SIG-M5 treated with dmso at 0.1 percent for 504 hours (cell line): ENCODE measurements around the gene CST8.

Experiments used
- DNase-seq: peaks from one replicate; lab custom pipeline; 2025; ENCODE audit not compliant: unreplicated experiment; lab: John Stamatoyannopoulos, UW

The CST8 gene

DNA sequence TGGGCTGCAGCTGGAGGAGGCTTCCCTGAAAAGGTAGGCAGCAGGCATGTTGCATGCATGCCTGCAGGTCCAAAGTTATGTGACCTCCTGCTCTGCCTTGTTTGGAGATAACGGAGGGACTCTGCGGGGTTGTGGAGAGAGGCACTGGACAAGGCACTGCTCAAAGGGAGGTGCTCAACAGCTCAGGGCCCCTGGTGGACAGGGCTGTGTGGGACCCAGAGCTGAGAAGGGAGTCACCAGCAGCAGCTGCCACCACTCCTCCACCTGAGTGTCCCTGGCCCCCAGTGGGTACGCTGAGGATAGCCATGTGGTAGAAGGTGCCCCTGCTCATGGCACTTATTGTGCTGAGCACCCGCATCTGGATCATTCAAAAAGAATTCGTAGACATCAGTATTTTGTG is 15.5 kb upstream of the CST8 start:
- DNase-seq, result no peak

DNA sequence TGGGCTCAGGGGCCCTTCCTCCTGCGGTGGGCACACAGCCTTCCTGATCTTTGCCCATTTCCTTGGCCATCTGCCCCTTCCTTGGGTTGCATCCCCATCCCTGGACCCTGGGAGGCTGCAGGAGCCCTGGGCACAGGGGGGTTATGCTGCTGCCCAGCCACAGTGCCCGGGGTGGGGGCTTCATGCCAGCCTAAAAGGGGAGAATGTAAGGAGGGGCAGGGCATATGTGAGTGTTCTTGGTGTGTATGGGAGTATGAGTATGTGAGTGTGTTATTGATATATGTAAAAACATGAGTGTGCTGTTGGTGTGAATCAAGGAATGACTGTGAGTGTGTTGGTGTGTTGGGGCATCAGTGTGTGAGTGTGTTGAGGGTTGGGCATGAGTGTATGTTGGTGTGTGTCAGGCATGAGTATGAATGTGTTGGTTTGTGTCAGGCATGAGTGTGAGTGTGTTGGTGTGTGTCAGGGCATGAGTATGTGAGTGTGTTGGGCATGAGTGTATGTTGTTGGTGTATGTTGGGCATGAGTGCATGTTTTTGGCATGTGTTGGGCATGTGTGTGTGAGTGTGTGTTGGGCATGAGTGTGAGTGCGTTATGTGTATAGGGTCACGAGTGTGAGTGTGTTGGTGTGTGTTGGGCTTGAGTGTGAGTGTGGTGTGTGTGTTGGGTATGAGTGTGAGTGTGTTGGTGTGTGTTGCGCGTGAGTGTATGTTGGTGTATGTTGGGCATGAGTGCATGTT is 14.7 kb upstream of the CST8 start:
- DNase-seq, result no peak

DNA sequence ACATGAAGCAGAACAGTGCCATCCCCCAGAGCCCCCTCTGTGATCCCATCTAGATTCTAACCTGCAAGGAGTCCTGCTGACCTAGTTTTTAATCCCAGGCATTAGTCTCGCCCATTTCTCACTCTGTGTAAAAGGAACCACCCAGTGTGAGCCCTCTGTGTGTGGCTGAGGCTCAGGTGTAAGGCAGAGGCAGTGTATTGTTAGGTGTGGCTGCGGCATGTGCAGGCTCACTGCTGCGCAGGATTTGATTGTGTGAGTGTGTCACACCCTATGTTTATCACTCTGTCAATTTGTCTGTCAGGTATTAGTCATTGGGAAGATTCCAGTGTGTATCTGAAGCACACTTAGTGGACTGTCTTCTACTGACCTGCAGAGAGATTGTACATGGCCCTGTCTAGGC is 13.7 kb upstream of the CST8 start:
- DNase-seq, result no peak

DNA sequence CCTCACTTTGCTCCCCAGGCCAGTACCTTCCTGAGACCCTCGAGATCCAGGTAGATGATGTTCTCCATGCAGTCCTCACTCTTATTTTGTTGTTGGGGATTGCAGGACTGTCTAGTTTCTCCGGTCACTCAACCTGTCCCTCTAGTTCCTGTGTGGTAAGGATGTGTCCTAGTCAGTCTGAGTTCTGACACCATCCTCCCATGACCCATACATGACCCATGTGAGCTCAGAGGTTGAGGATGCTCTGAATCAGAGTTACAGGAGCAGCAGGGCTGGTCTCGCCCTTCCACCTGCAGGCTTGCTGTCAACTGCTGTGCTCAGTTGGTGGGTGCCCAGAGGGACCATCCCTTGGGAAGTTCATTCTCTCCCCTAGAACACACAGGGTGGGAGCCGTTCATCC is 11.9 kb upstream of the CST8 start:
- DNase-seq, result no peak

DNA sequence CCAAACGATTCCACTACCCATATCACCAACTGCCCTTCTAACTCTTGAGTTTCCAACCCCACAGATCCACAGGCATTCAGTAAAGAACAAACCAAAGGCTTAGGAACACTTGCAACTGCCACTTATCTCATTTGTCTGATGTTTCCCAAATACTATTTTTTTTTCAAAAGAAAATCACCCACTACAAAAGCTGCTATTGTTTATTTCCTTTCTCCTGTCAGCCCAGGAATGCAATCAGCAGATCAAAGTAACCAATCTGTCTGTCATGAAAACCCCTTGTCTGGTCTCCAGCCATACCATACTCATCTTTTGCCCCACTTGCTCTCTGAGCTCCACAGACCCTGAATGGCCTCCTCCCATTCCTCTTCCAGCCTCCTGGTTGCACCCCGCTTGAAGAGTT is 8.8 kb upstream of the CST8 start:
- no peak for DNase-seq

DNA sequence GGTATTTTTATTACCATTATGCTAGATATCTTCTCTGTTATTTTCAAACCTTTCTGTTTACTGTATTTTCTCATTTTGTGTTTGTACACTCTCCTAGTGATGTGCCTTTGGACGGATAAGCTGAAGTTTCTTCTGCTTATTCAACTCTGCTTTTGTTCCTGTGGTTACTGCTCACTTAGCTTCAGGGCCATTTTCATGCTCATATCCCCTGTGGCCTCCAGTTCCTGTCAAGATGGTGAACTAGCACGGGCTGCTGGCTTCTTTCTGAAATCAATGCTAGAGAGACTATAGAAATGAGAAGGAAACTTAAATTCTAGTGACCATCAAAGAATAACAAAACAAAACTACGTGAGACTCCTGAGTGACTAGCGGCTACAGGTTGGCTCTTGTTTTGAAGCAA is 6.8 kb upstream of the CST8 start:
- no peak for DNase-seq

DNA sequence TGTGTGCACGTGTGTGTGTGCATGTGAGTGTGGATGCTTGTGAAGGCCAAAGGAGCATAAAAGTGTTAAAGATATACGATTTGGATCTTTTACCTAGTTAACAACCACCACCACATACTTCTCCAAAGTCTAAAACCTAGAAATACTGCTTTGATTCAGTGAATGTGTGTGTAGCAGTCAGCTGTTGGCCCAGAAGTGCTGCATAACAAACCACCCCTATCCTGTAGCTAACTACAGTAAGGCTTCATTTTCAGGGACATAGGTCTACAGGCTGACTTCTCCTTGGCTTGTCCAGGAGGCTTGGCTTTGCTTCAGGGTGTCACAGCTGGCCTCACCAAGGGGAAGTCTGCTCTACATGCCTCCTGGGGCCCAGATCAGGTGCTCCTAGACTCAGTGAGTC is 2.4 kb upstream of the CST8 start:
- no peak for DNase-seq

DNA sequence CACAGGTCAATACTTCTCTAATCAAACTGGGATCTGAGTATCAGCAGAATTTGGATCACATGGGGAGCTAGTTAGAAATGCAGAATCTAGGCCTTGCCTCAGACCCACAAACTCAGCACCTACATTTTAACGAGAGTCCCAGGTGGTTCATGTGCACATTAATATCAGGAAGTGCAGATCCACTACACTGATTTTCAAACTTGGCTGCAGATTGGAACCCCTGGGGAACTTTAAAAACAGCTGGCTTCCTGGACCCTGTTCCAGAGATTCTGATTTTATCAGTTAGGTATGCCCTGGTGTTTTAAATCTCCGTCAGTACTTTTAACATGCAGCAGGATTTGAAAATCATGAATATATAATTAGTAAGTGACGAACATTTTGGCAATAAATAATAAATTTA is 1.9 kb upstream of the CST8 start:
- DNase-seq, result no peak

DNA sequence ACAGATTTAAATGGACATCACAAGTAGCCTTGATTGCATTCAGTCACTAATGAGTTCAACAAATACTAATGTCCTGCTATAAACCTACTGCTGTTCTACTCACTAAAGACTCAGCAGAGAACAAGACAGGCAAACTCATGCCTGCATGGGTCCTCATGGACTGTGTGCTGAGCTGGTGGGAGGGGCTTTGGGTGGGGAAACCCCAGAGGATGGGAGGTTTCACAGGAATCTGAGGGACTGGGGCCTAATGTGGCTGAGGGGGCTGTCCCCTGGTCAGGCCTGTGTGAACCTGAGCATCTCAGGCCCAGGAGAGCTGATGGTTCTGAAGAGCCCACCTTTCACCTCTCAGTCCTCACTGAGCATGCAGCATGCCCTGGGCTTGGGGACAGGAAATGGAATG is 1.4 kb downstream of the CST8 start:
- DNase-seq, result no peak

DNA sequence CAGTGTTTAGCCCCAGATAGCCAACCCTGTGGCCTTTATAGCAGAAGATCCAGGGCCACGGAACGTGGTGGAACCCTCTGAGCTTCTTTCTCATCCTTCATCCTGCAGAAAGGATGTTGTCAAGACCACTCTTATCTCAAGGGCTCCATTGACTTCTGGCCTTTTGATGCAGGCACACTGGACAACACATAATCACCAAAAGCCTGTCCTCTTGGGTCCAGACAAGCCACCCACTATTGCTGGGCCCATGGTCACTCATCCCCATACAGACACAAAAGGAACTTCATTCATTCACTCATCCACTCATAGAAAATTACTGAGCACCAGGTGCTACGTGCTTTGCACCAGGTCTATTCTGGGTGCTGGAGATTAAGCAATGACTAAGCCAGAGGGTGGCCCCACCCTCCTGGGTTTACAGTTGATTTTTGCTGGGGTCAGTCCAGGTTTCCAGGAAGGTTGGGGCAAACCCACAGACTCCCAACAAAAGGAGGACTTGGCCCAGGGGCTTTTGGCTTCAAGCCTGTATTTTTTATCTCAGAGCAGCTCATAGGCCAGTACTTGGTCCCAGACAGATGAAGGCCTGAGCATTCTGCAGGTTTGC is 2.4 kb downstream of the CST8 start:
- DNase-seq, result no peak

DNA sequence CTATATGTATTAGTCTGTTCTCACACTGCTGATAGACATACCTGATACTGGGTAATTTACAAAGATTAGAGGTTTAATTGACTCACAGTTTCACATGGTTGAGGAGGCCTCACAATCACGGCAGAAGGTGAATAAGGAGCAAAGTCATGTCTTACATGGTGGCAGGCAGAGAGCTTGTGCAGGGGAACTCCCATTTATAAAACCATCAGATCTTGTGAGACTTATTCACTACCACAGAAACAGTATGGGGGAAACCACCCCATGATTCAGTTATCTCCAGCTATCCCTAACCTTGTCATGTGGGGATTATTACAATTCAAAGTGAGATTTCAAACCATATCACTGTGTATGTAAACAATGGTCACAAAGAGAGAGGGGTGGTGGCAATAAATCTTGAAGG is 6.6 kb downstream of the CST8 start:
- no peak for DNase-seq

DNA sequence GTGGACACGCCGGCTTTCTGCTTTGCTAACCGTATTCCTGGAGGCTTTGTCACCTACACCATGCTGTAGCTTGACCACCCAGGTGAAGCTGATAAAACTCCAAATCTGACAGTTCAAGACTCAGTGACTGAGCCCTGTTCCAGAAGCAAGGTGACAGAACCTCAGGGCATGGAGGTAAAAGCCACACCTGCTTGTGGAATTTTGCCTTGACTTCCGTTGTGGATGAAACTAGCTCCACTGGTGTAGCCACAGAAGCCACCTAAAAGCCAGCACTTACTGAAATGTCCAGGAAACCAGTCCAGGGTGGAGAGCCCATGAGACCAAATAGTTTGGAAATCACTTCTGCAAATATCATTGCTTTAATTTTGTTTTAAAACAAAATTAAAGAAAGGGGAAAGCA is 11.0 kb downstream of the CST8 start:
- no peak for DNase-seq

DNA sequence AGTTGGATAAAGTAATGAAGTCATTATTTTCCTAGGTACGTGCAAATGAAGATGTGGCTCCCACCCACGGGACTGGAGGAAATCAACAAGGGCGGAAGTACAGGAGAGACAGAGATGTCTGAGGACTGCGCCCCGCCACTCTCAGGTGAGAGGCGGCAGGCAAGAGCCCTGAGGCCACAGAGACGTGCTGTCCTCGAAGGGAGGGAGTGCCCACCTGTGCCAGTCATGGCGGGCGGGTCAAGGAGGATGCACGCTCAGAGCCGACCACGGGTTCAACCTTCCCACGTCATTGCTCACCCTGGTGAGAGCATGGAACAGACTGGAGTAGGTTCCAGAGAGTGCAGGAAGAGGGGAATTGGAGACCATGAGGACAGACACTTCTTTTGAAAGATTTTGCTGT is 12.7 kb downstream of the CST8 start:
- DNase-seq, result no peak

DNA sequence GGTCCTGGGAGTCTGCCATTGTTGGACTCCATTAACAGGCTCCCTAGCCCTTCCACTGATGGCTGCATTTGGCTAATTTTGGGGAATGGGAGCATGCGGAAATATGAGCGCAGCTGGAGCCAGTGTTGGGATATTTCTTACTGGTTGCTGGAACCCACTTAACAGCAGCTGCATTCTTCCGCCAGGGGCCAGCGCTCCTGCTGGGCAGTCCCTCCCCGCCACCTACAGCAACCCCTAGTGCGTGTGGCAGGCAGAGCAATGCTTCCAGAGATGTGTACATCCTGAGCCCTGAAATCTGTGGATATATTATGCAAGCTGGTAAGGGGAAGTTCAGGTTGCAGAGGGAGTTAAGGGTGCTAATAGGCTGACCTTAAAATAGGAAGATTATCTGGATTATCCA is 16.4 kb downstream of the CST8 start:
- no peak for DNase-seq

DNA sequence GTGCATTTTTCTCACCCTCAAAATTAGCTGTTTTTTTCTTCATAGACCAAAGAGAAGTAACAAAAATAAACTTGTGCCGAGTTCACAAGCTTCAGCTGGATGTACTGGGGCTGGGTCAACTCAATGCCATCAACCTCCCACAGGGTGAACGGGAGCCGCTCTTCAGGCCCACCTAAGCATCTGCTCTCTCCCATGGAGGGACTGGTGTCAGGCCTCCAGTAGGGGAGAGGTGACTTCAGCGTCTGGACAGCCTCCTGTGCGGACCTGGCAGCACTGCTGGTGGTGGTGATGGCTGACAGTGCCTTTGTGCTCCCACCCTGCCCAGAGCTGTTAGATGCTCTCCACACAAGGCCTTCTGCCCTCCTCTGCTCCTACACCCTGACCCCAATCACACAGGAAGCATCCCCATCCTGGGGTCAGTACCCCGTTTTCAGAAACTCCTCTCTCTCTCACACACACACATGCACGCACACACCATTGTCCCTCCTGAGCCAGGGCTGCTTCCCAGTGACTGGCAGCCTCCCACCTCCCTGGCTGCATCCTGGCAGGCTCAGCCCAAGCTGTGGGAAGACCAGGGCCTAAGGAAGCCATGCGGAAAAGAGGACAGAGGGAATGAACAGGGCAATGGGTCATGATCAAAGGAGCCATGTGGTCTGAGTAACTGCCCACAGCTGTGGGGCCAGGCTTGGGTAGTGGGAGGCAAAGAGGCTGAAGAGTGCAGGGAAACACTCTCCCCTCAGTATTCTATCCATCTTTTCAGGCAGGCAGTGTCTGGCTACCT is 17.7 kb downstream of the CST8 start:
- no peak for DNase-seq

DNA sequence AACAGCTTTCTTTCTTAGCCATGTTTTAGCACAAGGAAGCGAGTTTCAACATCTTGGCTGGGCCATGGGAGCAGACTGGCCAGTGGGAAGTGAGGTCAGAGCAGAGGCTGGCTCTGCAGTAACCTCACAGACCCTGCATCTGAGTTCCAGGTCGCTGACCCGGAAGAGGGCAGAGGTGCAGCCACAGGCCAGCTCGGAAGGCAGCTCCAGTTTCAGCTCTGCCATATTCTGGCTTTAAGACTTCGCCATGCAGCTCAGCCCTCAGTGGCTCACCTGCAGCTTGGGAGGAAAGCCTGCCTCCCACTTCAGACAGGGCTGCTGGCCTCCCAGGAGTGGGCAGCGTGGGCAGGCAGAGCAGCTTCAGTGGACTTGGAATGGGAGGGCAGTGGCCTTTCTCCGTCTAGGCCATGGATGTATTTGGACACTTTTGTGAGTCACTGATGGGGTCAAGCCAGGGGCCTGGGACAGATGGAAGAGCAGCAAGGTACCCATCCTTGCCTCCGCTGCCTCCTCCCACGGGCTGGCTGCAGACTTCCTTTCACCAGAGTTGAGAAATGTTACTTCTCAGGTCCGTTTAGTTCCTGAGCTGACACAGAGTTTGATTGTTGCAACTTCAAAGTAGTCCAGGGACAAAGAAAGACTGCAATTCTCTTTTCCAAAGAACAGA is 18.5 kb downstream of the CST8 start:
- DNase-seq, result no peak

DNA sequence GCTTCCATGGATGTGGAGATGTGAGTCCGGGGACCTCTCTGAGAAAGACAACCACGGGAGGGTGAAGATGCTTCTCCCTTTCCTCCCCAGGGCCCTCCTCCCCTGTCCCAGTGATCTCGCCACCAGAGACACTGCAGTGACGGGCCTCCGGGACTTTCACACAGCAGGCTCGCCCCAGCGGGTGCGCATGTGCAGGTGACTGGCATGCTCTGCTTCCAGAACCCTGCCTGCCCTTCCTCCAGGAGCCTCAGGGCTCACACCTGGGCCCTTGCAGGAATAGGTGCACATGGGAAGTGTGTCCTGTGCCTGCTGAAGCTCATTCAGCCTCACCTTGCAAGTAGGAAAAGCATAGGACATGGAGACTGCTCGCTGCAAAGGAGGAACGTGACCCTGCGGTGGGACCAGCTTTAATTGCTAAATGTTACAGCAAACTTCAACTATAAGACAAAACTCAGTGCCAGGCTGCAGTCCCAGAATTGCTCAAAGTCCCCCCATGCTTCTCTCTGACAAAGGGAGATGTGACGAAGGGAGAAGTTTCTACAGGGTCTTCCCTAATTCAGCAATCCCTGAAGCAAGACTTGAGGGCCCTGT is 19.2 kb downstream of the CST8 start:
- no peak for DNase-seq

DNA sequence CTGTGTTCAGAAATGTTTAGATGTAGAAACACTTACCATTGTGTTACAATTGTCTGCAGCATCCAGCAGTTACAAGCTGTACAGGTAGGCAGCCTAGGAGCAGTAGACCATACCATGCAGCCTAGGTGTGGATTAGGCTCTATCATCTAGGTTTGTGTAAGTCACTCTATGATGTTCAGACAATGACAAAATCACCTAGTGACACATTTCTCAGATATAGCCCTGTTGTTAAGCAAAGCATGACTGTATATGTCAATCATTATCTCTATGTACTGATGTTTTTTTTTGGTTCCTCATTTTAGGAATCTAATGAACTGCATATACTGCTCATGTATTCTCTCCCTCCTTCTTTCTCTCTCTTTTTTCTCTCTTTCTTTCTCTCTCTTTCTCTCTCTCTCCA is 22.2 kb downstream of the CST8 start:
- no peak for DNase-seq

DNA sequence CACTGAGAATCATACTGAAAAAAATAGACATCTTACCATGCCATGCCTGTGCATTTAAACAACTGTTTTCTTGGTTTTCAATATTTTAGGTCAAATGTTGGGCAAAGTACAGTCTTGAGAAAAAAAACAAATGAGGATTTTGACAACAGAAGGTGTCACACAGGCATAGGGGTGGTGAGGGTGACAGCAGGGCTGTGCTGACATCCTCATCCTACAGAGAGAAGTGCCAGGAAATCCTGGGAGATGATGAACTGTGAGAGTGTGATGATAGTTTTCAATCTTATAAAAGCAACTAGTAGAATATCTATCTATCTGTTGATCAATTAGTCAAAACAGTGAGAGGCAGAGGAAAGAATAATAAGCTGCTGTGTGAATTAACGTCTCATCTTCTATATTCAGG is 23.9 kb downstream of the CST8 start:
- DNase-seq, result no peak

DNA sequence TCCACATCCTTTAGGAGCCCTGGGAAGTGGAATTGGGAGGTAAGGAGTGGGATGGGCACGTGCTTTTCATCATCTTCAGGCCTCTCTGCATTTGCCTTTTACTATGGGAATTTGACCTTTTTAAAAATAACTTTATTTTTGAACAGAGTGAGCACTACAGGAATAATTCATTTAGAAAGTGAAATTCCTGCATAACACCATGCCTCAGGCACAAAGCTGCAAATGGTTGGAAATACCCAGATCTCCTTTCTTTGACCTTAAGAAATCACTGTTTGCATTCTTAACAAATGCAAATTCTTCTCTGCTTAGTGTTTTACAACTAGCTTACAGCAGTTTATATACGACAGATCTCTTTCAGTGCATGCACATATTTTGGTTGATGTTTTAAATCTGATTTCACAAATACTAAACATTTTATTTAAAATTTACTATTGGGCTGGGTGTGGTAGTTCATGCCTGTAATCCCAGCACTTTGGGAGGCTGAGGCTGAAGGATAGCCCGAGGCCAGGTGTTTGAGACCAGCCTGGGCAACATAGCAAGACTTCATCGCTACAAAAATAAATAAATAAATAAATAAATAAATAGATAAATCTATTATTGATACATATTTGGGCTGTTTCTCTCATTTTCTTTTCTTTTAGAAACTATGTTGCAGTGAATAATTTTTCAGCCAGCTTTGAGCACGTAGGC is 24.5 kb downstream of the CST8 start:
- DNase-seq, result no peak

DNA sequence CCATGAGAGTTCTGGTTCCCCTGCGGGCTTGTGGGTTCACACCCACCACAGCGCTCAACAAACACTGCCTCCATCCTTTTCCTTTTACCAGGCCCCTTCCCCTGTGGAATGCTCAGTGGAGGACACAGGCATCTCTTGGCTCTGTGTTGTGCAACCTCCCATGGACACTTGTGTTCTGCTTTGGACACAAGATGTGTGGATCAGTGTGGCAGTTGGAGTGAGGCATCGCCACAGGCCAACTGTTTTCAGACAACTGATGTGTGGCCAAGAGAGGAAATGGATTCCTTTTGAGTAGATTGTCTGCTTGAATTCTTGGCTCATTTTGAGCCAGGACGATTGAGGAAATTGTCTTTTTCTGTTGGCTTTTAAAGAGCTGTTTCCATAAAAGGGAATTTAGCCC is 26.8 kb downstream of the CST8 start:
- DNase-seq, result no peak
